HG03565 (cell line): Measurements from ENCODE around the gene PACSIN2.

ENCODE experiments used
- ATAC-seq: cut with Tn5 transposase; IDR thresholded peaks from one replicate; pipeline ENCODE4 v1.9.1; 2021; ENCODE audit warnings: mild to moderate bottlenecking, moderate library complexity; ENCODE audit not compliant: unreplicated experiment

Gene PACSIN2

GRCh38 chr22:42833104-42833503 is 181.8 kb downstream of the PACSIN2 start:
- no peak for ATAC-seq

DNA sequence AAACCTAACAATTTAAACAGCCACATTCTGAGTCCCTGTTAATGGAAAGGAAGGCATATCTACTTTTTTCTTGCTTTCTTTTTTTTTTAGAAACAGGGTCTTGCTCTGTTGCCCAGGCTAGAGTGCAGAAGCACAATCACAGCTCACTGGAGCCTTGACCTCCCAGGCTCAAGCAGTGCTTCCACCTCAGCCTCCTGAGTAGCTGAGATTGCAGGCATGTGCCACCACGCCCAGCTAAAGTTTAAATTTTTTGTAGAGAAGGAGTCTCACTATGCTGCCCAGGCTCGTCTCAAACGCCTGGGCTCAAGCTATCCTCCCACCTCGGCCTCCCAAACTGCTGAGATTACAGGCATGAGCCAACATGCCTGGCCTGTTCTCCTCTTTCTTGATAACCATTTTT is 183.2 kb downstream of the PACSIN2 start:
- no peak for ATAC-seq

- no peak for ATAC-seq
Measured at GRCh38 chr22:42830161-42830560, 184.8 kb downstream of the PACSIN2 start.

DNA sequence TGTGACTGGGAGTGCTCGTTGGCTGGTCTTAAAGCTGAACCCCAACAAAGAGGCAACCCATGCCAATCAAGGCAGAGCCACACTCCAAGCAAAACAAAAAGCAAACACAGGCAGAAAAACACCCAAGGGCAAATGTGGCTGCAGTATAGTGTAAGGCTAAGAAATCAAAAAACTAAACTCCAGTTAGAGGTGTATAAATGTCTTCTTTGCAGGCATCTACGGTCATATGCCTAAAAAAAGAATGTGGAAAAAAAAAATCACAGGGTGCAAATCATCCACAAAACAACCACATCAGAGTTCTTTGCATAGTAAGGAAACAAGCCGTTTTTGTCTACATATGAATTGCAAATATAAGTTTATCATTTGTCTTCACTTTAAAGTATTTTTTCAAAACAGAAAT is 185.6 kb downstream of the PACSIN2 start:
- no peak for ATAC-seq

DNA sequence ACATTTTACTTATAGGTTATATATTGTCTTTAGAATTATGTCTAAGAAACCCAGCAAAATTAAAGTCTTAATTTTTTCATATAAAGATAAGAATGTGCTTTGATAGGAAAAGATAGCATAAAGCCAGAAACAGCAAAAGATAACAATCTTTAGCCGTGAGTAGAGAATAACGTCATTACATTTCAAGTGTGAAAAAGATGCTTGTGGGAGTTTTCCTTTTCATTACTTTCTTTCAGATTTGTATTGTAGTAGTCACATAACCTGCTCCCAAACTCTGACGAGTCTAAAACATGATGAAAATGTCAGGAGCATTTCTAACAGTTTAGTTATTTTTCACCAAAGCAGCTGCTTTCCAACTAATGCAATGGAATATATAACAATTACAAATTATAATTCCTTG is 189.2 kb downstream of the PACSIN2 start:
- no peak for ATAC-seq

DNA sequence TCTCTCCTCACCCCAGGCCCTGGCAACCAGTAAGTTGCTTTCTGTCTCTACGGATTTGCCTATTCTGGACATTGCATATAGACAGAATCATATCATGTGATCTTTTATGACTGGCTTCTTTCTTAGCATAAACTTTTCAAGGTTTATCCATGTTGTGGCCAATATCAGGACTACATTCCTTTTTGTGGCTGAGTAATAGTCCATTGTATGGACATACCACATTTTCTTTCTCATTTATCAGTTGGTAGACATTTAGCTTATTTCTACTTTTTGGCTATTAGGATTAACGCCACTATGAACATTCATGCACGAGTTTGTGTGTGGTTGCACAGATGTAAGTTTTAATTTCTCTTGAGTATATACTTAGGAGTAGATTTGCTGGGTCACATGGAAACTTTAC is 193.6 kb downstream of the PACSIN2 start:
- ATAC-seq: no peak

- no peak for ATAC-seq
Measured at GRCh38 chr22:42820045-42820763, 194.7 kb downstream of the PACSIN2 start.
